IMR-90 (cell line): ENCODE results near the gene ACOXL.

Experiments
- CEBPB ChIP-seq: IDR thresholded peaks from 2 replicates; pipeline ENCODE4 v1.6.1; 2012; ENCODE audit warnings: low read depth, low read length, improper control_type of control experiment
- RCOR1 ChIP-seq: IDR thresholded peaks from 2 replicates; pipeline ENCODE4 v1.6.1; 2012; ENCODE audit warnings: mild to moderate bottlenecking, low read length, improper control_type of control experiment; ENCODE audit not compliant: insufficient replicate concordance
- TF ChIP-seq, protein P1 (sequence below): conservative IDR thresholded peaks from 2 replicates; pipeline ENCODE4 v1.5.1; 2012; ENCODE audit warnings: mild to moderate bottlenecking, low read depth, low read length, improper control_type of control experiment

DNA sequence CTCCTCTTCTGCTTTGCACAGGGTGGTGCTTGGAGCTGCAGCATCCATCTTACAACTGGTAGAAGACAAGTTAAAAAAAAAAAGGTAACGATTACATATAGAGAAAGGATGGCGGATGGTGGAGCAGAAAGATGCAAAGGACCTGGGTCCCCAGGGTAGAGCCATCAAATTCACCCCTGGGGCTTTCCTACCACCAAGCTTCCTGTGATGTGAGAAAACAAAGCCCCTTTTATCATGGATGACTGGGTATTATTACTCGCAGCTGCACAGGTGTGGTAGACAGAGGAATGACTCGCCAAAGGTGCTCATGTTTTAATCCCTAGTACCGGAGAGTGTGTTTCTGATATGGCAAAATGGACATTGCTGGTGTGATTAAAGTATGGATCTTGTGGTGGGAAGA lies 1.3 kb upstream of the ACOXL start:
- TF ChIP-seq CEBPB (no peak), RCOR1 (no peak)
- TF ChIP-seq, protein P1, sequence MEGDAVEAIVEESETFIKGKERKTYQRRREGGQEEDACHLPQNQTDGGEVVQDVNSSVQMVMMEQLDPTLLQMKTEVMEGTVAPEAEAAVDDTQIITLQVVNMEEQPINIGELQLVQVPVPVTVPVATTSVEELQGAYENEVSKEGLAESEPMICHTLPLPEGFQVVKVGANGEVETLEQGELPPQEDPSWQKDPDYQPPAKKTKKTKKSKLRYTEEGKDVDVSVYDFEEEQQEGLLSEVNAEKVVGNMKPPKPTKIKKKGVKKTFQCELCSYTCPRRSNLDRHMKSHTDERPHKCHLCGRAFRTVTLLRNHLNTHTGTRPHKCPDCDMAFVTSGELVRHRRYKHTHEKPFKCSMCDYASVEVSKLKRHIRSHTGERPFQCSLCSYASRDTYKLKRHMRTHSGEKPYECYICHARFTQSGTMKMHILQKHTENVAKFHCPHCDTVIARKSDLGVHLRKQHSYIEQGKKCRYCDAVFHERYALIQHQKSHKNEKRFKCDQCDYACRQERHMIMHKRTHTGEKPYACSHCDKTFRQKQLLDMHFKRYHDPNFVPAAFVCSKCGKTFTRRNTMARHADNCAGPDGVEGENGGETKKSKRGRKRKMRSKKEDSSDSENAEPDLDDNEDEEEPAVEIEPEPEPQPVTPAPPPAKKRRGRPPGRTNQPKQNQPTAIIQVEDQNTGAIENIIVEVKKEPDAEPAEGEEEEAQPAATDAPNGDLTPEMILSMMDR: no peak
